ENCODE measurements around the gene CNTNAP2.
"Not testable (repeated sequence)": the region's sequence is repeated elsewhere in the genome, so short reads cannot be mapped to it uniquely, and the experiment has no call there.

Gene CNTNAP2

DNA sequence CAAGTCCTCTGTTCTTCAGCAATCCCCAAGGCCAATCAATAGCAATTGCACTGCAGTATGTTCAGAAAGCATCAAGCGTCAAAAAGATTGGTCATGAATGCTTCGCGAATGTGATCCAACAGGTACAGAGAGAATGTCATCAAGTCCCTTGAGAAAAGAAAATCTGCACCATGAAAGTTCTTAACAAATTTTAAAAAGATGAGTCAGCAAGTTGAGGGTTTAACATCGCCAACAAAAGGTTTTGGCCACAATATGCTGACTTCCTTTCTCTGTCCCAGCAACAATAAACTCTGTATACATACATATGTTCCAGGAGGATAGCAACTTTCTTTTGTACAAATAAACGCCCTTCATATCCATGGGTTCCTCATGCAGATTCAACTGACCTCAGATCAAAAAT is 2305.4 kb downstream of the CNTNAP2 start:
- no peak for TF ChIP-seq GATA1 (IDR thresholded peaks at IDR 0.05; ENCODE audit: low read depth, low read length)
- no peak for TF ChIP-seq POLR2A (IDR thresholded peaks at IDR 0.05; ENCODE audit: low read length)
- DNase-seq: no peak

DNA sequence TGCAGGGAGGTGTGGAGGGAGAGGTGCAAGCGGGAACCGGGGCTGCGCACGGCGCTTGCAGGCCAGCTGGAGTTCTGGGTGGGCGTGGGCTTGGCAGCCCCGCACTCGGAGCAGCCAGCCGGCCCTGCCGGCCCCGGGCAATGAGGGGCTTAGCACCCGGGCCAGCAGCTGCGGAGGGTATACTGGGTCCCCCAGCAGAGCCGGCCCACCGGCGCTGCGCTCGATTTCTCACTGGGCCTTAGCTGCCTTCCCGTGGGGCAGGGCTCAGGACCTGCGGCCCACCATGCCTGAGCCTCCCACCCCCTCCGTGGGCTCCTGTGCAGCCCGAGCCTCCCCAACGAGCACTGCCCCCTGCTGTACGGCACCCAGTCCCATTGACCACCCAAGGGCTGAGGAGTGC is 2309.8 kb downstream of the CNTNAP2 start:
- not testable (repeated sequence) for DNase-seq

DNA sequence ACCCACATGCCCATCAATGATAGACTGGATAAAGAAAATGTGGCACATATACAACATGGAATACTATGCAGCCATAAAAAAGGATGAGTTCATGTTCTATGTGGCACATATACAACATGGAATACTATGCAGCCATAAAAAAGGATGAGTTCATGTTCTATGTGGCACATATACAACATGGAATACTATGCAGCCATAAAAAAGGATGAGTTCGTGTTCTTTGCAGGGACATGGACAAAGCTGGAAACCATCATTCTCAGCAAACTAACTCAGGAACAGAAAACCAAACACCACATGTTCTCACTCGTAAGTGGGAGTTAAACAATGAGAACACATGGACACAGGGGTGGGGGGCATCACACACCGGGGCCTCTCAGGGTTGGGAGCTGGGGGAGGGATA is 2314.1 kb downstream of the CNTNAP2 start:
- DNase-seq: not testable (repeated sequence)

DNA sequence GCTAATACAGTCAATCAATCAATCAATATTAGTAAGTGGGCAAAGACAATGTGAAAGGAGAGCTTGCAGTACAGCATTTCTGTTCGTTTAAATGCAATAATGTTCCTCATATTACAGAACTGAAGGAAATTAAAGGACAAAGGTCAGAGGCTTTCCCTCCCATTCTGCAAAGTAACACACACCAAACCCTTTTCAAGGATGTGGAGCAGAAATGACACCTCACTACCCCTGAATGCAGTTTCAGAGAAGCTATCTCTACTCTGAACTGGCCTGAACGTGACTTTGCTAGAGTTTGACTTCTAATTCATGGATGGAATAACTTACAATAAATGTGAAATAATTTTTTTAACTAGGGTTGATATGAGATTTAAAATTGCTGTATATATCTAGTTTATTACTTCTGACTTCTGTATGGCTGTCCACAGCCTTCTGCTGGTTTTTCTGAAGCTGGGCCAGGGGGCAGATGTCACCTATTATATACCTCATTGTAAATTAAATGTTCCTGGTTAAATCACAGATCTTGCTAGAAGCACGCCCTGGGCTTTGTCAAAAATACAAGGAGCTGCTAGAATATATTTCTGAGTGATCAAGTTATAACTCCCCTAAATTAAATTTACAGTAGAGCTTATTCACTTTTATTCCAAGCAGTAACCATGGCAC is 2317.1 kb downstream of the CNTNAP2 start:
- DNase-seq: no peak
- TF ChIP-seq POLR2A (IDR thresholded peaks at IDR 0.05; ENCODE audit: low read length): no peak

DNA sequence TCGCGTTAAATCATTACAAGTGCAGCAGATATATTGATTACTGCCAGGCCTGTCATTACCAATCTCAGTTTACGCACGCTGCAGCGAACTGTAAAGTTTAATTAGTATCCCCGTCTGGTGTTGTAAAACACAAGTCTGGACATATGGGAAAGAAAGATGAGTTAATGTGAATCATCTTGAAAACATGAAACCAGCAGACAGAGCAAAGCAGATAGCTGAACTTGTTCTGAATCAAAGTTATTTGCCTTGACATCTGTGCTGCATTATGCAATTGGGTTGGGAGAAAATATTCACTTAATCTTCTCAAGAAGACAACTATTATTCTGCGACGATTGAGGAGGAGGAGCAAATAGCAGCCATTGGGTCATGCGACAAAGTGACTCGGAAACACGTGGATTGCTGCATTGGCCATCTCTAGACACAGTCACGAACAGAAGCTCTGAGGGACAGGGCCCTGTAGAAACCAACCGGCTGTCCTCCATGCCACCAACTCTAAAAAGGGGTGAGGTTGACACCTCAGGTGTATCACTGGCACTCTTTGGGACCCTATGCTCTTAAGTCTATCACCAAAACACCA is 2317.7 kb downstream of the CNTNAP2 start:
- TF ChIP-seq POLR2A (IDR thresholded peaks at IDR 0.05; ENCODE audit: low read length) (no peak), GATA1 (IDR thresholded peaks at IDR 0.05; ENCODE audit: low read depth, low read length) (no peak)
- DNase-seq: no peak

DNA sequence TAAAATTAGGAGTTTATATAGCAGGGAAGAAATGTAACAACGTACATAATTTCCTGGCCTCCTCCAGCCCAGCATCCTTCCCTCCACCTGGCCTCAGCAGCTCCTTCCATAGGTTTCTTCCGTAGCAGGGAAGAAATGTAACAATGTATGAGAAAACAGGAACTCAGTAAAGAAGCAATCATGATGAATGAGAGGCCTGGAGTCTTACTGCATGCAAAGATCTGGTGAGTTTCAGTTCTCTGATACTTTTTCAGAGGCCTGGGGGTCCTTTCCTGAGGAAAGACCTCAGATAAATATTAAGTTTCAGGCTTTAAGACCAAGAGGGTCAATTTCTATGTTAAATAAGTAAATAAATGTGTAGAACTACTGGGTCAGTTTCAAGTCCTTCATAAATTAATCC is 2318.3 kb downstream of the CNTNAP2 start:
- TF ChIP-seq POLR2A (IDR thresholded peaks at IDR 0.05; ENCODE audit: low read length): no peak
- TF ChIP-seq GATA1 (IDR thresholded peaks at IDR 0.05; ENCODE audit: low read depth, low read length): no peak
- no peak for DNase-seq

DNA sequence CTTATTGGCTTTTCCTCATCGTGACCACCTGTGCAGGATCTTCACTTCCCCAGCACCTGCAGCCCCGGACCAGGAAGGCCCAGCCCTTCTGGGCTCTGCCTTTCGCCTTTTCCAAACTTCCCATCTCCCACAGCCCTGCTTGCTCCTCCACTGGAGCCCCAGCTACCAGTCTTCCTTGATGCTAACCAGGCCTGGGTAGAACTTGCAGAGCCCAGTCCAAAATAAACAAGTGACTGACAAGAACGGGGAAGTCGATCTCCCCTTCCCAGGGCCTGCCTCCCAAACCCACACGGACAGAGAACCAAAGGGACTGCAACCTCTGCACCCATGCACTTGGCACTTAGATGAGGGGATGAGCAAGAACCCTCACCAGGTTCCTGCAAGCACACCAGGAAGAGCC is 2319.1 kb downstream of the CNTNAP2 start:
- DNase-seq: no peak
- TF ChIP-seq GATA1 (IDR thresholded peaks at IDR 0.05; ENCODE audit: low read depth, low read length) (no peak), POLR2A (IDR thresholded peaks at IDR 0.05; ENCODE audit: low read length) (no peak)

DNA sequence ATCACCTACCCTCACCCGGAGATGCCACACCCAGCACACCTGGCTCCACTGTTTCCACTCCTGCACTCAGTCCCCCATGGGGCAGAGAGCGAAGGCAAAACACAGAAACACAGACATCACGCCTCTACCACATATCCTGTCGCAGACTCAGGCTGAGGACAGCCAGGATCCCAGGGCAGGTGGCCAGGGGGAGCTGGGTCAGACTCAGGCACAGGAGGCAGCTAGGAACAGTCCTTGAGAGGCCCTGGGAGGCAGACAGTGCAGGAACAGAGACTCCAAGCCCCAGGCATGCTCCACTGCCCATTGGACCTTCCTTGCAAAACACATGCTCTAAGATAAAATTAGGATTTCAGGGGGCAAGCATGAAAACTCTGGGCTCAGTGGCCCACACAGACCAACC is 2319.5 kb downstream of the CNTNAP2 start:
- DNase-seq: no peak
- TF ChIP-seq GATA1 (IDR thresholded peaks at IDR 0.05; ENCODE audit: low read depth, low read length) (no peak), POLR2A (IDR thresholded peaks at IDR 0.05; ENCODE audit: low read length) (no peak)

DNA sequence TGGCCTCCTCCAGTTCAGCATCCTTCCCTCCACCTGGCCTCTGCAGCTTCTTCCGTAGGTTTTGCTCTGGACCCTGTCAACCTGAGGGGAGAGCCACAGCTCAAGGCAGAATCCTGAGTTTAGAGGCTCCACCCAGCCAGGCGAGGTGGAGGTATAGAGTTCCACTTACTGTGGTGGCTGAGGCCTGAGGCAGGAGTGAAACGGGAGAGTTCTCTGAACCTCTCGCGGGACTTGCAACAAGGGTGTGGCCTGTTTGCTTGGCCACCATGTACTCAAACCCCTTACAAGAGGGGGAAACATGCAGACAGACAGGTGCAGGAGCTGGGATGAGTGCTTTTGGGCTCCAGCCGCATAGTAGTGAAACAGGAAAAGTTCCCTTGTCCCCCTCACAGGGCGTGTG is 2320.0 kb downstream of the CNTNAP2 start:
- TF ChIP-seq POLR2A (IDR thresholded peaks at IDR 0.05; ENCODE audit: low read length): no peak
- TF ChIP-seq GATA1 (IDR thresholded peaks at IDR 0.05; ENCODE audit: low read depth, low read length): no peak
- DNase-seq: no peak

DNA sequence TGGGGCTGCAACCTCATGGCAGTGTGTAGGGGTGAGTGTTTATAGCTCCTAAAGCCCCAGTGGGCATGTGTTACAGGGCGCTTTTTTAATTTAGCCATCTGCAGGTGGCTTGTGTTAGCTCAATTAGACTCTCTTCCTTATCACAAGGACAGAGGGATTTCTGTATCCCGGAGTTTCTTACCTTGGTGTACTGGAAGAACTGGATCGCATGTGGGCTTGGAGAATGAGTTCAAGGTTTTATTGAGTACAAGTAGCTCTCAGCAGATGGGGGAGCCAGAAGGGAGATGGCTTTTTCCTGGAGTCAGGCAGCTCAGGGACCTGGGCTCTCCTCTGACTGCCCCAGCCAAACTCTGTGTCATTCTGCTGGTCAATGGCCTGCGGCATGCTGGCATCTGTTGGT is 2320.4 kb downstream of the CNTNAP2 start:
- TF ChIP-seq GATA1 (IDR thresholded peaks at IDR 0.05; ENCODE audit: low read depth, low read length) (no peak), POLR2A (IDR thresholded peaks at IDR 0.05; ENCODE audit: low read length) (no peak)
- DNase-seq: no peak

DNA sequence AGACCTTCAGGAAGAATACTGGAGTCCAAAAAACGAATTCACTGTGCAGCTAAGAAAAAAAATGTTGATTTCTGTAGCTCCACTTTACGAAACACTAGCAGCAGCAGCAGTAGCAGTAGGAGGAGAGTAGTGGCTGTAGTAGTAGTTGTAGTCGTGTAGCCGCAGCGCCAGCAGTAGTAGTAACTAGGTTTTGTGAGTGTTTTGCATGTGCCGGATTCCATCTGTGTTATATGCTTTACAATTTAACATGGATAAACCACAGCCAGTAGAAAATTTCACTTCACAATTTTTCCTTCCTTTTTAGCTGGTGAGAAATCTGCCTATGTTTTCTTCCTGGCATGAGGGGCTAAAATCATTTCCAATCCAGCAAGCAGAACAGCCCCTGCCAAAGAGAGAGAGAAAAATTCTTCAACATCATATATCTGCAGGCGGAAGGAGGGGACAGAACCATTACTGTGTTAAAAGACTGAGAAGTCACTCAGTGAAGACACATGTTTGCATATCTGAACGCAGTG is 2325.6 kb downstream of the CNTNAP2 start:
- DNase-seq: no peak
- TF ChIP-seq POLR2A (IDR thresholded peaks at IDR 0.05; ENCODE audit: low read length): no peak
- TF ChIP-seq GATA1 (IDR thresholded peaks at IDR 0.05; ENCODE audit: low read depth, low read length): no peak

DNA sequence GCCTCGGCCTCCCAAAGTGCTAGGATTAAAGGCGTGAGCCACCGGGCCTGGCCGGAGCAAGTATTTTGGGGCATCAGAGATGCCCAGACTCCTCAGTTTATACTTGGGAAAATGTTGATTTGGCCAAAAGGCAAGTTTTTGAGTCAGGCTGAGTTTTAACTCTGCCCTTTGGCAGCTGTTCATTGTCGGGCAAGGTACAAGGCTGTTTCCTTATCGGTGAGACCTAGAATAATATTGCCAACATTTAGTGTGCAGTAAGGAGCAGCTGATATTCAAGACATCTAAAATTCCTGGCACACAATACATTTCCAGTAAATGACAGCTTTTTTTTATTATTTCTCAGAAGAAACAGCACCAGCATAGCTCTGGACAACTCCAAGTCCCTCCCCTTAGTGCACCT is 2326.3 kb downstream of the CNTNAP2 start:
- TF ChIP-seq POLR2A (IDR thresholded peaks at IDR 0.05; ENCODE audit: low read length) (no peak), GATA1 (IDR thresholded peaks at IDR 0.05; ENCODE audit: low read depth, low read length) (no peak)

DNA sequence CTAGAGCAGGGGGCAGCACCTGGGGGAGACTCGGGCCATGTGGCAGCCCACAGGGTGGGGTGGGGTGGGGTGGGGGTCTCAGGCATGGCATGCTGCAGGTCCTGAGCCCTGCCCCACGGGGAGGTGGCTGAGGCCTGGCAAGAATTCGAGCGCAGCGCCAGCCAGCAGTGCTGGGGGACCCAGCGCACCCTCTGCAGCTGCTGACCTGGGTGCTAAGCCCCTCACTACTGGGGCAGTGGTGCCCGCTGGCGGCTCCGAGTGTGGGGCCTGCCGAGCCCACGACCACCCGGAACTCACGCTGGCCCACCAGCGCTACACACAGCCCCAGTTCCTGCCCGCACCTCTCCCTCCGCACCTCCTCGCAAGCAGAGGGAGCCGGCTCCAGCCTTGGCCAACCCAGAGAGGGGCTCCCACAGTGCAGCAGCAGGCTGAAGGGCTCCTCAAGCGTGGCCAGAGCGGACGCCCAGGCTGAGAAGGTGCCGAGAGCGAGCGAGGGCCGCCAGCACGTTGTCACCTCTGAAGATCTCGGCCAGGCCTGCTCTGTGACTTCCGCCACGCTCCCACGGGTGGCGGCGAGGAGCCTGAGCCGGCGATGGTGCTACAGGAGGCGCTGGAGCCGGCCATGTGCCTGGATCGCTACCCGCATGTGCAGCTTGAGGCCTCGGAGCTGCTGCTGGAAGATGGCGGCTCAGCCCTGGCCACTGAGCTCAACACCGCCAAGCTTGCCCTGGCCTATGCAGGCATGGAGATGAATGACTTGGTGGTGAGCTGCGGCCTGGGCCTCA is 2328.9 kb downstream of the CNTNAP2 start:
- no peak for TF ChIP-seq GATA1 (IDR thresholded peaks at IDR 0.05; ENCODE audit: low read depth, low read length)
- no peak for TF ChIP-seq POLR2A (IDR thresholded peaks at IDR 0.05; ENCODE audit: low read length)
- no peak for DNase-seq

More for the DNA sequence above, 2326.3 kb downstream of the CNTNAP2 start:
- no peak for DNase-seq

DNA sequence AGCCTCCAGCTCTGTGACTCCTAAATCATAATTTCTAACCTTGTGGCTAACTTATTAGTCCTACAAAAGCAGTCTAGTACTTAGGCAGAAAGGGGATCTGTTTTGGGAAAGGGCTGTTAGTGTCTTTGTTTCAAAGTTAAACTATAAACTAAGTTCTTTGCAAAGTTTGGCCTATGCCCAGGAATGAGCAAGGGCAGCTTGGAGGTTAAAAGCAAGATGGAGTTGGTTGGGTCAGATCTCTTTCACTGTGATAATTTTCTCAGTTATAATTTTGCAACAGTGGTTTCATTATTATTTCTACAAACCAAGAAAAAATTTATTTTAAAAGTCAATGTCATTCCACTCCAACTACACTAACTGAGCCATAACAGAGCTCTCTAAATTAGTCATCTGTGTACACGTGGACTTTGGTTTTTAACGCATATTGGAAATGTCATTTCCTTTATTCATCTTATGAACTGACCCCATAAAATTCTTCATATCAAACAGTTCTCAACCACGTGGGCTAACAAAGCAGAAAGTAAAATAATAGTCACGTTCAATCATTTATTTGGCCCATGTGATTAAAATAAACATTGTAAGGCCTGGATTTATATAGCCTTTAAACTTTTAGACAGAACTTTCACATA is 2330.7 kb downstream of the CNTNAP2 start:
- TF ChIP-seq GATA1 (IDR thresholded peaks at IDR 0.05; ENCODE audit: low read depth, low read length): no peak
- no peak for TF ChIP-seq POLR2A (IDR thresholded peaks at IDR 0.05; ENCODE audit: low read length)
- DNase-seq: no peak

DNA sequence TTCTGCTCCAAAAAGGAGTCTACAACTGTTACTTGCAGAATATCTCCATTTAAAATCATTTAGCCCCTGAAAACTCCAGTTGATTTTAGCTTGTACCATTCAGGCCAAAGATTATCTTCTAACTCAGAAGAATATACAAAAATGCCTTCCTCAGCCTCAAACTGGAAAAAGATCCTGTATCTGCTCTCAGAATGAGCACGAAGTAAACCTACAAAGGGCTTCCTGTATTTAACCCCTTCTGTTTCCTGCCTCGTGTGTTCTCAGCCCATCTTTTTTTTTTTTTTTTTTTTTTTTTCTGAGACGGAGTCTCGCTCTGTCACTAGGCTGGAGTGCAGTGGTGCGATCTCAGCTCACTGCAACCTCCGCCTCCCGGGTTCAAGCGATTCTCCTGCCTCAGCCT is 2334.9 kb downstream of the CNTNAP2 start:
- DNase-seq: not testable (repeated sequence)
